GF-D8 (cell line): ENCODE data around the gene RNF114.
"Not testable (repeated sequence)": the region's sequence is repeated elsewhere in the genome, so short reads cannot be mapped to it uniquely, and the experiment has no call there.

Source experiments
- DNase-seq: peaks from one replicate; lab custom pipeline; 2025; lab: John Stamatoyannopoulos, UW

The RNF114 gene

DNA sequence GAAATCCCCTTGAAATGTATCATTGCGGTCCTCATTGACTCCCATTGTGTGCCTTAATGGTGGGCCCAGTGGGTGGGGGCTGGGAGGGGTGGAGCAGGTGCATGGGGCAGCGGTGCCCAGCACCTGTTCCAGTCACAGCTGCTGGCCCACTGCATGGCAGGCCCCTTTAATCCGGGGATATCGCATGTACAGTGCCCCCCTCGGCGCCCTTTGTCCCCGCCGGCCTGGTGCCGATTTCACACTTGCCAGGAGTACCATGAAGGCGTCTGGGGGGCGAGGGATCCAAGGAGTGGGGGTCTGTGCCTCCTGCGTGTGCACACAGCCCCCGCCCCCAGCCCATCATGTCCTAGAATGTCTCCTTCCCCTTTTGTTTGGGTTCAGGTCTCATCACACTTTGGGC lies 49.4 kb downstream of the RNF114 start:
- no peak for DNase-seq

DNA sequence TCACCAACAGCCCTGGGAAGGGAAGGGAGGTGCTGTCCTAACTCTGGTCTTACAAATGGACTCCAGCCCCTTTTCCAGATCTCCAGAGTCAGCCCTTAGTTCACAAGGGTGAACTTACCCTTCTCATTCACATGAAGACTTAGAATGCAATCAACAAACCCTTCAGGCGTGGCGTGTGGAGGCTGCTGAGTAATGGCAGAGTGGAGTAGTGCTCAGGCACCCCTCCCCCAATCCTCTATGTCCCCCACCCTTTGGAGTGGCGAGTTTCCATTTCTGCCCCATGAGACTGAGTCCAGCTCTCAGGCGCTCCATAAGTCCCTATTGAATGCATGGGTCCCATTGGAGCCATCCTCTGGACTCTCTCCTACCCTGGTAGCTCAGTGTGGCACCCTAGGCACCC lies 49.9 kb downstream of the RNF114 start:
- DNase-seq = no peak

DNA sequence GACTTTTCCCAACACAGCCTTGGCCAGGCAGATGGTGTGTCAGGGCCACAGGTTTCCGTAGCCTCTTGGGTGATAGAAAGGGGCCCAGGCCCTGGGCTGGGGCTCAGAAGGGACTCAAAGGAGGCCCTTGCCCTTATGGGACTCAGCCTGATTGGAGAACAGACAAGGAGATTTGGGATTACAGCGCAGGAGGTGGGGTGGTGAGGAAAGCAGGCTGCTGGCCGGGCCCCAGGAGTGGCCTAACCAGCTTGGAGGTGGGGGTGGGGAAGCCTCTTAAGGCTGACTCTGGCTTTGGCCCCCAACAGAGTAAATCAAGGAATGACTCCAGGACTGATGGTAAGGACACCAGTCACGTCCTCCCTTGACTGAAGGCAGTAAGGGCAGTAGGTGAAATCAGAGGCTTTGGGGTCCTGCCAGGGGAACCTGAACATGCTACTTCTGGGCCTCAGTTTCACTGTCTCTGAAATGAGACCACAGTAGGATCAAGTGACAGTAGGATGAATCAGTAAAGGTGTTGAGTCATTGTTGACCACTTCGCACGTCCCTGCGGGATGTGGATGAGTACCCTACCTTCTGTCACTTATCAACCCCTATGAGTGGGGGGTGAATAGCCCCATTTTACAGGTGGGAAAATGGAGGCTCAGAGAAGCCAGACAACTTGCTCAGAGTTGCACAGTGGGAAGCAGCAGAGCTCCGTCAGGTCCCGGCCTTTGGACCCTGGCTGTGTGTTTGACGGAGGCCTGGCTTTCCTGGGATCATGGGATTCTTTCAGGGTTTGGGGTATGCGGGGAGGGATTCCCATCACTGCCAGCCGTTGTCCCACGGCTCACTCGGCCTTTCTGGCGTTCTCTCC lies 51.0 kb downstream of the RNF114 start:
- no peak for DNase-seq

DNA sequence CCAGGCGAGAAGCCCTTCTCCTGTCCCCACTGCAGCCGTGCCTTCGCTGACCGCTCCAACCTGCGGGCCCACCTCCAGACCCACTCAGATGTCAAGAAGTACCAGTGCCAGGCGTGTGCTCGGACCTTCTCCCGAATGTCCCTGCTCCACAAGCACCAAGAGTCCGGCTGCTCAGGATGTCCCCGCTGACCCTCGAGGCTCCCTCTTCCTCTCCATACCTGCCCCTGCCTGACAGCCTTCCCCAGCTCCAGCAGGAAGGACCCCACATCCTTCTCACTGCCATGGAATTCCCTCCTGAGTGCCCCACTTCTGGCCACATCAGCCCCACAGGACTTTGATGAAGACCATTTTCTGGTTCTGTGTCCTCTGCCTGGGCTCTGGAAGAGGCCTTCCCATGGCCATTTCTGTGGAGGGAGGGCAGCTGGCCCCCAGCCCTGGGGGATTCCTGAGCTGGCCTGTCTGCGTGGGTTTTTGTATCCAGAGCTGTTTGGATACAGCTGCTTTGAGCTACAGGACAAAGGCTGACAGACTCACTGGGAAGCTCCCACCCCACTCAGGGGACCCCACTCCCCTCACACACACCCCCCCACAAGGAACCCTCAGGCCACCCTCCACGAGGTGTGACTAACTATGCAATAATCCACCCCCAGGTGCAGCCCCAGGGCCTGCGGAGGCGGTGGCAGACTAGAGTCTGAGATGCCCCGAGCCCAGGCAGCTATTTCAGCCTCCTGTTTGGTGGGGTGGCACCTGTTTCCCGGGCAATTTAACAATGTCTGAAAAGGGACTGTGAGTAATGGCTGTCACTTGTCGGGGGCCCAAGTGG lies 51.9 kb downstream of the RNF114 start:
- DNase-seq = no peak

DNA sequence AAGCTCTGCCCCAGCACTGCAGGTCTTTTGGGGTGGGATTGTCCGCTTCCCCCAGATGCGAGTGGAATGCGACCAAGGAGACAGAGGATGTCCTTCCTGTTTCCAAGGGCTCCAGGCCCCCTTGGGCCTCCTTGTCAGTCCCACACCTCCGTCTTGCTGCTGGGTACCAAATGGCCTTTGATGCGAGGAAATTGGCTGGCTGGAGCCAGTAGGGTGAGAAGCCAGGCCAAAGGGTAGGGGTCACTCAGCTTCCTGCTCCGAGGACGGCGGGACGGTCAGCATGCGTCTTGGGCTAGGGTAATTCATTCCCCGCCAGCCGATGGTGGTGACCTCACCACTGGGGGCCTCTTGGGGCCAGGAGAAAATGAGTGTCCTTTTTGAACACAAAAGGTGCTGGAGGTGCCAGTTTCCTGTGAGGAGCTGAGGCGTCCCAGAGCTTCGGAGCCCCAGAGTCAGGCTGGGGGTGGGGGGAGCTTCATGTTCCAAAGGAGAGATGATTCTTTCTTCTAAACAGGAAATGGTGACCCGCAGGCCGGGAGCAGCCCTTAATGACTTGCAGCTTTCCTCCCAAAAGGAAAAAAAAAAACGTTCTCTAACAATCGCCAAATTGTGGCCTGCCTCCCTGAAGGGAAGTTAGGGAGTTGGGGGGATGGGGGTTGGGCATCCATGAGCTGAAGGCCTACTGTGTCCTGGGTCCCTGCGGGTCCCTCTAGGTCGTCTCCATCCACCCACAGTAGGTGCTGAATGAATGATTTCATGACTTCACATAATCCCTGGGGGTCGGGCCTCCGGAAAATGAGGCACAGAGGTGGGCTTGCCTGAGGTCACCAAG lies 53.3 kb downstream of the RNF114 start:
- no peak for DNase-seq

DNA sequence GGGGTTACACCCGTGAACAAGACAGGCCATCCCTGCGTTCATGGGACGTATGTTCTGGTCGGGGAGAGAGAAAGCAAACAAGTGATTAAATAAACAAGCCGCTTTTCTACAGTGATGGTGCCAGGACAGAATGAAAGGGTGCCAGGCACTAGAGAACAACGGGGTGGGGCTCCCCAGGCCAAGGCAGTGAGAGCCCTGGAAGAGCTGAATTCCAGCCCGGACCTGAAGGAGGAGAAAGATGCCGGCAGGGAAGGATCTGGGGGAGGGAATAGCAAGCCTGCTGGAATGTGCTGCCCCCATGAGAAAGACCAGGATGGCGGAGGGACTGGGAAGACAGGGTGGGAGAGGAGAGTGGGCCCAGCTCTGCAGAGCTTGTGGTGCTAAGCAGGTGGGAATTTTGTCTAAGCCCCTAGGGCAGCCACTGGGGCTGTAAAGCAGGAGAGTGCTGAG lies 54.1 kb downstream of the RNF114 start:
- DNase-seq = no peak

DNA sequence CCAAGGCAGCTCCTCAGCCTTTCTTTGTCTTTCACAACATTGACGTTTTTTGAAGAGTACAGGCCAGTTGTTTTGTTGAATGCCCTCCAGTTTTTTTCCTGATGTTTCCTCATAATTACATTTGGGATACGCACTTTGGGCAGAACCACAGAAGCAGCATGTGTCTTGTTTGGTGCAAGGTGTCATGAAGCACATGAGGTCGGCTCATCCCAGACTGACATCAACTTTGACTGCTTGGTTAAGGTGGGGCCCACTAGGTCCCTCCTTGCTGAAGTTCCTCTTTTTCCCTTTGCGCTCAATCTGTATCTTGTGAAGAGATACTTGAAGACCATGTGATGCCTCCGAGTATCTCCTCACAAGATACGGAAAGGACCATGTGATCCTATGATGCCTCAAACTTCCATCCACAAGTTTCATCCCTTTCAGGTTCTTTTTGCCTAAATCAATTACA lies 57.1 kb downstream of the RNF114 start:
- DNase-seq = no peak

DNA sequence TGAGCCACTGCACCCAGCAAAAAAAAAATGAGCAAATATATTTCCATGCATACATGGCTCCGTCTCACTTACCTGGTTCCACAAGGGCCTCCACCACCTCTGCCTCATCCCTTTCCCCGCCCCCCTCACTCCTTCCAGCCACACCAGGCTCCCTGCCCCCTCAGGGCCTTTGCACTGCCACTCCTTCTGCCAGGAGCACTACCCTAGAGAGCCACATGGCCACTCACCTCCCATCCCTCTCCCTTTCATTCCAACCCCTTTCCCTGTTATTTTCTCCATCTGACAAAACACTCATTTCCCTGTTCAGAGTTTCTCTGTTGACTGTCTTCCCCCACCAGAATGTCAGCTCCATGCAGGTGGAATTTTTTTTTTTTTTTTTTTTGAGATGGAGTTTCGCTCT lies 59.4 kb downstream of the RNF114 start:
- no peak for DNase-seq

DNA sequence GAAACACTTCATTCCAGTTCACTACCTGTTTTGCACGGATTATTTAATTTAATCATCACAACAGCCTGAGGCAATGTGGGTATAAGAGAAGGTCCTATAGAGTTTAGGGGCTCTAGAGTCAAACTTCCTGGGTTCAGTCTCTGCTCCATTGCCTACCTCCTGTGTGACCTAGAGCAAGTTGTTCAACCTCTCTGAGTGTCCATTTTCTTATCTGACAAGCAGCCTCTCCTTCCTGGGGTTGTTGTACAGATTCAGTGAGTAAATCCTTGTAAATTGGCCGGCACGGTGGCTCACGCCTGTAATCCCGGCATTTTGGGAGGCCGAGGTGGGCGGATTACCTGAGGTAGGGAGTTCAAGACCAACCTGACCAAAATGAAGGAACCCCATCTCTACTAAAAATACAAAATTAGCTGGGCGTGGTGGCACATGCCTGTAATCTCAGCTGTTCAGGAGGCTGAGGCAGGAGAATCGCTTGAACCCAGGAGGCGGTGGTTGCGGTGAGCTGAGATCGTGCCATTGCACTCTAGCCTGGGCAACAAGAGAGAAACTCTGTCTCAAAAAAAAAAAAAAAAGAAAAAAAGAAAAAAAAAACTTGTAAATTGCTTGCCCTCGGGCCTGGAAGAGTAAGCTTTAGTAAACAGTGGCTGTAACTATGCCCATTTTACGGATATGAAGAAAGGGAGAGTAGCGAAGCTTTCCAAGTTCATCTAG lies 62.4 kb downstream of the RNF114 start:
- DNase-seq = not testable (repeated sequence)

DNA sequence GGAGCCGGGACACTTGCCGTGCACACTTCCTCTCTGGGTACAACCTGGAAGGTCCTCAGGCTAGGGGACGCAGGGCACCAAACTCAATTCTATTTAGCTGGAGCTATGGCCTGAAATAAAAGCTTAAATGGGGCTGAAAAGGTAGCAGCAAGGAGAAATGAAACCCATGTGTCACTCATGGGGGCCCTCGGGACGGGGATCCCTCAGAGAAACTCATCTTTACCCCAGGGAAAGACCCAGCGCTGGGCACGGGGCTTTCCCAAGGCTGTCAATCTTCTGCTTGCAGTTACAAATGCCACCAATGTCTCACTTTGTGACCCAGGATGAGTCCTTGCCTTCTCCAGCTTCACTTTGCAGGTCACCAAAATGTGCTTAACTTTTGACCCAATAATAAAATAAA lies 63.1 kb downstream of the RNF114 start:
- no peak for DNase-seq

DNA sequence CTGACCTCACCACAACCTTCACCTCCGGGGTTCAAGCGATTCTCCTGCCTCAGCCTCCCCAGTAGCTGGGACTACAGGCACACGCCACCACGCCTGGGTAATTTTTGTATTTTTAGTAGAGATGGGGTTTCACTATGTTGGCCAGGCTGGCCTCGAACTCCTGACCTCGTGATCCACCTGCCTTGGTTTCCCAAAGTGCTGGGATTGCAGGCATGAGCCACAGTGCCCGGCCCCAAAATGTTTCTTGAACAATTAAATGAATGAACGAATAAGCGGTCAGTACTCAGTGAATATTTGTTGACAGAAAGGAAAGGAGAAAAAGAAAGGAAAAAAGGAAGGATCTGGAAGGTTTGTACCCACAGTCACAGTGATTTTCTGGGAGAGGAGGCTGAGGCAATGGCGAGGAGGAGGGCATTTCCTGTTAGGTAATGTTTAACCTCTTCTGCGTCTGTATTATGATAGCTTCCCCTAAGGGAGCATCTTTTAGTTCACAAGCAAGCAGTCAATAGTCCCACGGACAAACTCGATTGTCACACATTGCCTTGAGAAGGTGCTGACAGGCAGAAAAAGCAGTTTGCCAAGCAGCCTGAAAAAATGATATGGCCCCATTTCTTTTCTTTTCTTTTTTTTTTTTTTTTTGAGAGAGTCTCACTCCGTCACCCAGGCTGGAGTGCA lies 64.5 kb downstream of the RNF114 start:
- not testable (repeated sequence) for DNase-seq

DNA sequence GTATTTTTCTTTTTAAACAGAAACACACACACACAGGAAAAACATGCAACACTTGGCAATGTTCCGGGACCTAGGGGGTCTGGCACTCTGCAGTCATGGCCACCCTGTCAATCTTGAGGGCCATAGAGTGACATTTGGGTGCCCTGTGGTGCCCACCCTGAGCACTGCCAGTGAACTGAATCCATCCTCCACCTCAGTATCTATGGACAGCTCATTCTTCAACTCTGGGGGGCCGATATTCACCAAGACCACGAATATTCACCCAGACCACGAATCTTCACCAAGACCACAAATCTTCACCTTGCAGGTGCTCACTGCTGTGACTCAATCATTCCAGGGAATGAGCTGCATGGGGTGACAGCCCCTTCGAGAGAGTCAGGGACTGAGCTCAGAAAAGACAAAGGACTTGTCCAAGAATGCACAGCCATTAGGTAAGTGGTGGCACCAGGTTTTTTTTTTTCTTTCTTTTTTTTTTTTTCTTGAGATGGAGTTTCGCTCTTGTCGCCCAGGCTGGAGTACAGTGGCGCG lies 65.7 kb downstream of the RNF114 start:
- DNase-seq = no peak

DNA sequence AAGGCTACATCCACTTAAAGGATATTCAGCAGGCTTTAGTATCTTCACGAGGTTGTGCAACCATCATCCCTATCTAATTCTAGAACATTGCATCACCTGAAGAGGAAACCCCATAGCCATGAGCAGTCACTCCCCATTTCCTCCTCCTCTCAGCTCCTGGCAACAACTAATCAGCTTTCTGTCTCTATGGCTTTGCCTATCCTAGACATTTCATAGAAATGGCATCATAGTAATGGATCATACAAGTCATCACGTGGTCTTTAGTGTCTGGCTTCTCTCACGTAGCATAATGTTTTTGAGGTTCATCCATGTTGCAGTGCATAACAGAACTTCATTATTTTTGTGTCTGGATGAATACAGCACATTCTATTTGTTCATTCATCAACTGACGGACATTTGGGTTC lies 67.1 kb downstream of the RNF114 start:
- peak; percentile 89 for DNase-seq
